Sigmoid colon (tissue), 4 donors: ENCODE measurements around the gene PLEKHD1.

ENCODE experiments used
- CTCF ChIP-seq, 4 experiments: fragments of 450-650 bp in 3 of 4; fragments of 200-600 bp in 1 of 4; IDR thresholded peaks; one replicate each; pipeline ENCODE4 v1.5.1; 2016 to 2019; ENCODE audit warnings: antibody characterized with exemption in 4 of 4, mild to moderate bottlenecking in 3 of 4, moderate library complexity in 2 of 4
- EP300 ChIP-seq, 4 donors: sonication (generic); formaldehyde crosslinking; IDR thresholded peaks; one replicate each; pipeline ENCODE4 v1.6.1; 2017; ENCODE audit warnings: antibody characterized with exemption in 4 of 4
- POLR2A ChIP-seq, 2 donors: fragments of 450-650 bp; IDR thresholded peaks; one replicate each; pipeline ENCODE4 v1.6.1; 2016; ENCODE audit warnings: antibody characterized with exemption in 2 of 2, mild to moderate bottlenecking in 2 of 2, moderate library complexity in 2 of 2
- POLR2AphosphoS5 ChIP-seq, 4 donors: sonication (generic); formaldehyde crosslinking; IDR thresholded peaks; one replicate each; pipeline ENCODE4 v1.6.1; 2017; ENCODE audit warnings: antibody characterized with exemption in 4 of 4

GRCh38 chr14:69468949-69469348, 15.6 kb upstream of the PLEKHD1 start:
- no peak for TF ChIP-seq CTCF (IDR thresholded peaks at IDR 0.05)
- no peak for TF ChIP-seq POLR2A (IDR thresholded peaks at IDR 0.05)
- TF ChIP-seq POLR2AphosphoS5 (IDR thresholded peaks at IDR 0.05): no peak
- no peak for TF ChIP-seq EP300 (IDR thresholded peaks at IDR 0.05)
